Sigmoid colon (tissue), 7 donors: ENCODE results near the gene NRXN3. TPM values are rescaled to one million over a fixed set of nuclear protein-coding genes. Genes with fewer than 3 reads are reported as not detected.

ENCODE experiments used
- DNase-seq: peaks from one replicate; pipeline ENCODE4 v3.0.0-alpha.2; 2019
- H3K27ac ChIP-seq, 4 donors: fragments of 200-600 bp; sonication (generic); one replicate each; pipeline ENCODE4 v1.5.1; 2016 to 2019; ENCODE audit warnings: mild to moderate bottlenecking in 1 of 4
- H3K27me3 ChIP-seq, 3 donors: fragments of 200-600 bp; sonication (generic); one replicate each; pipeline ENCODE4 v1.5.1; 2019; ENCODE audit warnings: mild to moderate bottlenecking in 1 of 3
- H3K36me3 ChIP-seq, 4 donors: fragments of 200-600 bp; sonication (generic); one replicate each; pipeline ENCODE4 v1.5.1; 2016 to 2019
- H3K4me1 ChIP-seq, 4 donors: fragments of 200-600 bp; sonication (generic); one replicate each; pipeline ENCODE4 v1.5.1; 2017 to 2019
- H3K4me3 ChIP-seq, 4 donors: fragments of 200-600 bp; sonication (generic); one replicate each; pipeline ENCODE4 v1.5.1; 2017 to 2019; ENCODE audit warnings: mild to moderate bottlenecking in 2 of 4, moderate library complexity in 1 of 4
- H3K9me3 ChIP-seq, 4 donors: fragments of 200-600 bp in 3 of 4; sonication (generic) in 3 of 4; one replicate each; pipeline versions ENCODE4 v1.5.1 to v1.6.1; 2013 to 2019
- CTCF ChIP-seq, 4 experiments: fragments of 450-650 bp in 3 of 4; fragments of 200-600 bp in 1 of 4; IDR thresholded peaks; one replicate each; pipeline ENCODE4 v1.5.1; 2016 to 2019; ENCODE audit warnings: antibody characterized with exemption in 4 of 4, mild to moderate bottlenecking in 3 of 4, moderate library complexity in 2 of 4
- EP300 ChIP-seq, 4 donors: sonication (generic); formaldehyde crosslinking; IDR thresholded peaks; one replicate each; pipeline ENCODE4 v1.6.1; 2017; ENCODE audit warnings: antibody characterized with exemption in 4 of 4
- POLR2A ChIP-seq, 2 donors: fragments of 450-650 bp; IDR thresholded peaks; one replicate each; pipeline ENCODE4 v1.6.1; 2016; ENCODE audit warnings: antibody characterized with exemption in 2 of 2, mild to moderate bottlenecking in 2 of 2, moderate library complexity in 2 of 2
- POLR2AphosphoS5 ChIP-seq, 4 donors: sonication (generic); formaldehyde crosslinking; IDR thresholded peaks; one replicate each; pipeline ENCODE4 v1.6.1; 2017; ENCODE audit warnings: antibody characterized with exemption in 4 of 4
- WGBS, 2 donors: extraction: QIAGEN DNeasy Blood & Tissue Kit; methylation state at CpG; one replicate each; pipeline ENCODE4 v1.1.7; 2013; 5-methylcytosine and 5-hydroxymethylcytosine counted together
- intact Hi-C: fragments of 100-400 bp; cut with DNase I; formaldehyde crosslinking; loops from one replicate; pipeline ENCODE4 v1.15.1; 2023
- polyA plus RNA-seq, 3 donors: library from polyadenylated mRNA; stranded (reverse); fragments of 200-250 nt; gene quantifications; one replicate each; pipeline ENCODE4 v1.2.3, GENCODE V29; 2013
- total RNA-seq, 4 donors: library from RNA; depleted of rRNA; stranded (reverse); fragments of >200 nt; gene quantifications; one replicate each; pipeline ENCODE4 v1.1.0, GENCODE V29; 2016
- donor health status: healthy with polysubstance abuse.
- donor health status: Bipolar disorder and iron deficiency.
- donor health status: healthy.

Gene NRXN3
- total and polyA plus RNA-seq, 7 donors: 0.23 to 46.3 (median 23.2) TPM

GRCh38 chr14:78282437-78282836, 112.3 kb downstream of the NRXN3 start:
- Histone ChIP-seq H3K4me3 (no peak overlapping the region), H3K27ac (no peak overlapping the region), H3K36me3 (no peaks in the 10 kb centered on the region), H3K9me3 (no peaks in the 10 kb centered on the region), H3K4me1 (no peaks in the 10 kb centered on the region), H3K27me3 (no peaks in the 10 kb centered on the region)
- no peak for DNase-seq
- 74 to 87% methylated on average over 6 of the region's 6 CpGs for WGBS, 2 donors
- TF ChIP-seq POLR2A (IDR thresholded peaks at IDR 0.05) (no peak), EP300 (IDR thresholded peaks at IDR 0.05) (no peak), CTCF (IDR thresholded peaks at IDR 0.05) (no peak), POLR2AphosphoS5 (IDR thresholded peaks at IDR 0.05) (no peak)
- intact Hi-C loops: no loop called here

- Histone ChIP-seq H3K9me3 (no peaks in the 10 kb centered on the region), H3K4me1 (no peaks in the 10 kb centered on the region), H3K27me3 (no peaks in the 10 kb centered on the region), H3K27ac (no peak overlapping the region), H3K4me3 (no peak overlapping the region), H3K36me3 (no peaks in the 10 kb centered on the region)
- intact Hi-C loops: no loop called here
- 51 to 66% methylated on average over 3 of the region's 3 CpGs for WGBS, 2 donors
- no peak for DNase-seq
- TF ChIP-seq EP300 (IDR thresholded peaks at IDR 0.05) (no peak), POLR2AphosphoS5 (IDR thresholded peaks at IDR 0.05) (no peak), POLR2A (IDR thresholded peaks at IDR 0.05) (no peak), CTCF (IDR thresholded peaks at IDR 0.05) (no peak)
Observed at GRCh38 chr14:78286210-78286609, 116.0 kb downstream of the NRXN3 start.

GRCh38 chr14:78292003-78292402, 121.8 kb downstream of the NRXN3 start:
- no peak for DNase-seq
- no peak overlapping the region for H3K27ac ChIP-seq
- no peaks in the 10 kb centered on the region for H3K9me3 ChIP-seq
- TF ChIP-seq POLR2AphosphoS5 (IDR thresholded peaks at IDR 0.05) (no peak), EP300 (IDR thresholded peaks at IDR 0.05) (no peak), POLR2A (IDR thresholded peaks at IDR 0.05) (no peak), CTCF (IDR thresholded peaks at IDR 0.05) (no peak)
- WGBS, 2 donors: 75 to 82% methylated on average over 3 of the region's 3 CpGs
- H3K4me3 ChIP-seq: no peak overlapping the region
- H3K36me3 ChIP-seq: no peaks in the 10 kb centered on the region
- no peaks in the 10 kb centered on the region for H3K27me3 ChIP-seq
- intact Hi-C loops: no loop called here
- no peaks in the 10 kb centered on the region for H3K4me1 ChIP-seq

GRCh38 chr14:78297858-78298257, 127.7 kb downstream of the NRXN3 start:
- intact Hi-C loops: no loop called here

More at GRCh38 chr14:78297858-78298257, 127.7 kb downstream of the NRXN3 start:
- H3K9me3 ChIP-seq: no peaks in the 10 kb centered on the region
- no peak for TF ChIP-seq POLR2AphosphoS5 (IDR thresholded peaks at IDR 0.05)
- TF ChIP-seq POLR2A (IDR thresholded peaks at IDR 0.05): no peak
- TF ChIP-seq EP300 (IDR thresholded peaks at IDR 0.05): no peak
- no peak for TF ChIP-seq CTCF (IDR thresholded peaks at IDR 0.05)
- H3K4me1 ChIP-seq: no peaks in the 10 kb centered on the region
- DNase-seq: no peak
- H3K36me3 ChIP-seq: no peaks in the 10 kb centered on the region
- WGBS, 2 donors: 60 to 79% methylated on average over 11 of the region's 11 CpGs
- no peak overlapping the region for H3K4me3 ChIP-seq
- no peak overlapping the region for H3K27ac ChIP-seq
- peaks cover 0 to 8% (median 0%) of the 10 kb centered on the region in 3 donors for H3K27me3 ChIP-seq
